ENCODE data around the gene INPP5D.

INPP5D gene

GRCh38 chr2:233209533-233210171 lies 149.5 kb downstream of the INPP5D start:
- DNase-seq (ENCODE audit: low read depth in 2 of 2), result no peak

- no peak for DNase-seq (ENCODE audit: low read depth in 2 of 2)
Measured at GRCh38 chr2:233210281-233210680, 150.1 kb downstream of the INPP5D start.

- no peak for DNase-seq (ENCODE audit: low read depth in 2 of 2)
Measured at GRCh38 chr2:233210843-233211547, 150.9 kb downstream of the INPP5D start.

GRCh38 chr2:233211548-233211895 lies 151.4 kb downstream of the INPP5D start:
- no peak for DNase-seq (ENCODE audit: low read depth in 2 of 2)

GRCh38 chr2:233213011-233213410 lies 152.9 kb downstream of the INPP5D start:
- no peak for DNase-seq (ENCODE audit: low read depth in 2 of 2)

- DNase-seq (ENCODE audit: low read depth in 2 of 2), result no peak
Measured at GRCh38 chr2:233213975-233214374, 153.8 kb downstream of the INPP5D start.

GRCh38 chr2:233217892-233218377 lies 157.8 kb downstream of the INPP5D start:
- no peak for DNase-seq (ENCODE audit: low read depth in 2 of 2)

GRCh38 chr2:233218836-233219235 lies 158.7 kb downstream of the INPP5D start:
- no peak for DNase-seq (ENCODE audit: low read depth in 2 of 2)

- DNase-seq (ENCODE audit: low read depth in 2 of 2), result no peak
Measured at GRCh38 chr2:233219848-233220247, 159.7 kb downstream of the INPP5D start.

GRCh38 chr2:233221378-233222063 lies 161.4 kb downstream of the INPP5D start:
- no peak for DNase-seq (ENCODE audit: low read depth in 2 of 2)

GRCh38 chr2:233223059-233223894 lies 163.1 kb downstream of the INPP5D start:
- no peak for DNase-seq (ENCODE audit: low read depth in 2 of 2)

- DNase-seq (ENCODE audit: low read depth in 2 of 2), result no peak
Measured at GRCh38 chr2:233225230-233226068, 165.3 kb downstream of the INPP5D start.

- DNase-seq (ENCODE audit: low read depth in 2 of 2), result no peak
Measured at GRCh38 chr2:233226511-233227031, 166.4 kb downstream of the INPP5D start.

- no peak for DNase-seq (ENCODE audit: low read depth in 2 of 2)
Measured at GRCh38 chr2:233227346-233227978, 167.3 kb downstream of the INPP5D start.

GRCh38 chr2:233228376-233228775 lies 168.2 kb downstream of the INPP5D start:
- DNase-seq (ENCODE audit: low read depth in 2 of 2), result no peak

GRCh38 chr2:233233618-233234230 lies 173.6 kb downstream of the INPP5D start:
- DNase-seq (ENCODE audit: low read depth in 2 of 2), result no peak

GRCh38 chr2:233234264-233234663 lies 174.1 kb downstream of the INPP5D start:
- DNase-seq (ENCODE audit: low read depth in 2 of 2), result no peak

- no peak for DNase-seq (ENCODE audit: low read depth in 2 of 2)
Measured at GRCh38 chr2:233234996-233235395, 174.9 kb downstream of the INPP5D start.

- no peak for DNase-seq (ENCODE audit: low read depth in 2 of 2)
Measured at GRCh38 chr2:233235977-233236376, 175.8 kb downstream of the INPP5D start.

Data from stimulated activated CD4-positive, alpha-beta T cell treated with anti-CD3 and anti-CD28 coated beads, Interleukin-1b, Interleukin-23, amount 100 ng/mL, for 4 hours (primary cell).